ENCODE results near the gene ASS1. TPM values are rescaled to one million over a fixed set of nuclear protein-coding genes. Genes with fewer than 3 reads are reported as not detected.

The ASS1 gene
- total and polyA plus RNA-seq, 2 donors (not counting 1 experiment from before 2014, with no cell fraction given) = 0.30 to 0.44 TPM

- H4K20me1 ChIP-seq (ENCODE audit: control insufficient read depth, insufficient read depth, low read length, poor library complexity, severe bottlenecking) = no peaks in the 10 kb centered on the region
- intact Hi-C loops (cut with micrococcal nuclease) = no loop called here
- CTCF ChIA-PET = no interaction called here
- no peak for ATAC-seq (ENCODE audit: low read depth)
- H3K27ac ChIP-seq (ENCODE audit: low read length in 2 of 2) = no peak overlapping the region
- WGBS (ENCODE audit: insufficient coverage) = 85% methylated on average over 4 of the region's 5 CpGs
- POLR2A ChIA-PET = no interaction called here
- no peak overlapping the region for H3K9ac ChIP-seq (ENCODE audit: low read length)
- Mint-ChIP-seq H3K9me3 (ENCODE audit: insufficient read depth) (no peaks in the 10 kb centered on the region), H3K4me3 (no peak overlapping the region), H3K4me1 (no peaks in the 10 kb centered on the region), H3K27ac (no peak overlapping the region), H3K27me3 (peaks cover 8% of the 10 kb centered on the region)
- no peak overlapping the region for H2AFZ ChIP-seq (ENCODE audit: insufficient read depth, low read depth, low read length, poor library complexity, severe bottlenecking)
- H3K4me3 ChIP-seq (ENCODE audit: control extremely low read depth in 1 of 5, extremely low read depth in 1 of 5, insufficient read depth in 1 of 5, low read depth in 2 of 5, low read length in 4 of 5) = no peak overlapping the region
- no peak for DNase-seq
- H3K36me3 ChIP-seq (replicated peaks in 1 of 2; ENCODE audit: control extremely low read depth in 1 of 2, control insufficient read depth in 1 of 2, extremely low read depth in 1 of 2, insufficient read depth in 2 of 2, low read length in 1 of 2) = no peaks in the 10 kb centered on the region
- H3K4me1 ChIP-seq (ENCODE audit: control insufficient read depth in 2 of 2, insufficient read depth in 2 of 2, low read length in 2 of 2) = no peaks in the 10 kb centered on the region
- no peaks in the 10 kb centered on the region for H3K79me2 ChIP-seq (ENCODE audit: control insufficient read depth, insufficient read depth, low read length)
- no peak for TF ChIP-seq EZH2 (IDR thresholded peaks at IDR 0.05; ENCODE audit: borderline replicate concordance, insufficient read depth, low read depth, low read length, poor library complexity, severe bottlenecking)
- TF ChIP-seq CTCF (IDR thresholded peaks at IDR 0.05) = no peak
- peaks cover 0 to 8% (median 0%) of the 10 kb centered on the region in 4 experiments for H3K27me3 ChIP-seq (replicated peaks in 1 of 4; ENCODE audit: control extremely low read depth in 1 of 4, control insufficient read depth in 3 of 4, insufficient read depth in 4 of 4, low read length in 3 of 4)
- H3K4me2 ChIP-seq (replicated peaks; ENCODE audit: low read depth, low read length, poor library complexity, severe bottlenecking) = no peak overlapping the region
- peaks cover 0 to 12% (median 0%) of the 10 kb centered on the region in 3 donors for H3K9me3 ChIP-seq (ENCODE audit: control extremely low read depth in 1 of 3, control insufficient read depth in 2 of 3, insufficient read depth in 1 of 3, low read length in 2 of 3)
These were observed 75.2 kb downstream of the ASS1 start for GRCh38 chr9:130519927-130520326.

GRCh38 chr9:130521715-130522114, 77.0 kb downstream of the ASS1 start:
- Mint-ChIP-seq H3K9me3 (ENCODE audit: insufficient read depth) (no peaks in the 10 kb centered on the region), H3K4me3 (no peak overlapping the region), H3K27ac (no peak overlapping the region), H3K4me1 (no peaks in the 10 kb centered on the region), H3K27me3 (peaks cover 8% of the 10 kb centered on the region)
- intact Hi-C loops (cut with micrococcal nuclease) = no loop called here
- Histone ChIP-seq H3K36me3 (replicated peaks in 1 of 2; ENCODE audit: control extremely low read depth in 1 of 2, control insufficient read depth in 1 of 2, extremely low read depth in 1 of 2, insufficient read depth in 2 of 2, low read length in 1 of 2) (no peaks in the 10 kb centered on the region), H3K9me3 (ENCODE audit: control extremely low read depth in 1 of 3, control insufficient read depth in 2 of 3, insufficient read depth in 1 of 3, low read length in 2 of 3) (peaks cover 0 to 16% (median 0%) of the 10 kb centered on the region in 3 donors), H3K4me2 (replicated peaks; ENCODE audit: low read depth, low read length, poor library complexity, severe bottlenecking) (no peak overlapping the region), H2AFZ (ENCODE audit: insufficient read depth, low read depth, low read length, poor library complexity, severe bottlenecking) (no peak overlapping the region), H3K27ac (ENCODE audit: low read length in 2 of 2) (no peak overlapping the region), H3K79me2 (ENCODE audit: control insufficient read depth, insufficient read depth, low read length) (no peaks in the 10 kb centered on the region), H3K4me1 (ENCODE audit: control insufficient read depth in 2 of 2, insufficient read depth in 2 of 2, low read length in 2 of 2) (no peaks in the 10 kb centered on the region), H3K27me3 (replicated peaks in 1 of 4; ENCODE audit: control extremely low read depth in 1 of 4, control insufficient read depth in 3 of 4, insufficient read depth in 4 of 4, low read length in 3 of 4) (peaks cover 0 to 8% (median 0%) of the 10 kb centered on the region in 4 experiments), H3K9ac (ENCODE audit: low read length) (no peak overlapping the region), H4K20me1 (ENCODE audit: control insufficient read depth, insufficient read depth, low read length, poor library complexity, severe bottlenecking) (no peaks in the 10 kb centered on the region), H3K4me3 (ENCODE audit: control extremely low read depth in 1 of 5, extremely low read depth in 1 of 5, insufficient read depth in 1 of 5, low read depth in 2 of 5, low read length in 4 of 5) (no peak overlapping the region)
- DNase-seq = no peak
- POLR2A ChIA-PET = no interaction called here
- TF ChIP-seq CTCF (IDR thresholded peaks at IDR 0.05) = no peak
- no peak for TF ChIP-seq EZH2 (IDR thresholded peaks at IDR 0.05; ENCODE audit: borderline replicate concordance, insufficient read depth, low read depth, low read length, poor library complexity, severe bottlenecking)
- WGBS (ENCODE audit: insufficient coverage) = 72% methylated on average over 2 of the region's 5 CpGs
- CTCF ChIA-PET = no interaction called here
- no peak for ATAC-seq (ENCODE audit: low read depth)
